NT2/D1 (cell line): ENCODE results near the gene RTN4R.

Experiments used
- DNase-seq: peaks from one replicate; pipeline ENCODE4 v3.0.0-alpha.2; 2011; ENCODE audit warnings: low read depth, low spot score
- H3K27me3 ChIP-seq: 2 replicates; pipeline ENCODE4 v1.6.0; 2011; ENCODE audit warnings: mild to moderate bottlenecking; ENCODE audit not compliant: insufficient read length, insufficient read depth
- H3K36me3 ChIP-seq: 2 replicates; pipeline ENCODE4 v1.6.1; 2011; ENCODE audit warnings: mild to moderate bottlenecking, low read length, mixed read lengths; ENCODE audit not compliant: insufficient read depth, insufficient read length
- H3K4me1 ChIP-seq: 2 replicates; pipeline ENCODE4 v1.5.1; 2011; ENCODE audit not compliant: insufficient read depth, insufficient read length
- H3K4me3 ChIP-seq: 2 replicates; pipeline ENCODE4 v1.5.1; 2011; ENCODE audit warnings: low read depth; ENCODE audit not compliant: insufficient read length
- H3K9ac ChIP-seq: 2 replicates; pipeline ENCODE4 v1.6.0; 2011; ENCODE audit warnings: low read depth; ENCODE audit not compliant: insufficient read length
- H3K9me3 ChIP-seq: 2 replicates; pipeline ENCODE4 v1.5.1; 2011; ENCODE audit warnings: mild to moderate bottlenecking, low read length; ENCODE audit not compliant: insufficient read depth
- SUZ12 ChIP-seq: IDR thresholded peaks from 2 replicates; pipeline ENCODE4 v1.6.1; 2011; ENCODE audit not compliant: insufficient read length, insufficient read depth; ENCODE audit errors: extremely low read depth
- YY1 ChIP-seq: IDR thresholded peaks from 2 replicates; pipeline ENCODE4 v1.6.1; 2011; ENCODE audit not compliant: insufficient read length, insufficient read depth
- ZNF274 ChIP-seq: IDR thresholded peaks from 2 replicates; pipeline ENCODE4 v1.6.1; 2011; ENCODE audit warnings: mild to moderate bottlenecking, low read depth, low read length

Gene RTN4R

DNA sequence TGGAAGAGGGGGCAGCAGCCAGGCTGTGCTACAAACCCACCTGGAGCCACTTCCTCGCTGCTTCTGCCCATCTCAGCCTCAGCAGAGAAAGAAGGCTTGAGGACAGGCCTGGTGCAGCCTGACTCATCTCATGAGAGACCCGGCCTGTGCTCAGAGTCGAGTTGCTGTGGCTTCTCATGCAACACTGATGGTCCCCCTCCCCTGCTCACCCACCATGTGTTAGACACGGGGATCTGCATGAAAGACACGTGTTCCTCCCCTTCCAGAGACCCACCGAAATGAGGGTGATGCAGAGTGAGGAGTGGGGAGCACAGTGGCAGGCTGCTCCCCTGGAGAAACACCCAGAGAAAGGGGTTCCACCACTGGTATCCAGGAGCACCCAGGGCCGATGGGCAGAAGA is 15.0 kb downstream of the RTN4R start:
- H3K9ac ChIP-seq = no peak overlapping the region
- no peaks in the 10 kb centered on the region for H3K27me3 ChIP-seq
- H3K4me1 ChIP-seq = peaks cover 4% of the 10 kb centered on the region
- H3K9me3 ChIP-seq = no peaks in the 10 kb centered on the region
- TF ChIP-seq SUZ12 = no peak
- TF ChIP-seq YY1 = no peak
- no peak for TF ChIP-seq ZNF274
- no peak for DNase-seq
- H3K4me3 ChIP-seq = no peak overlapping the region
- no peaks in the 10 kb centered on the region for H3K36me3 ChIP-seq

DNA sequence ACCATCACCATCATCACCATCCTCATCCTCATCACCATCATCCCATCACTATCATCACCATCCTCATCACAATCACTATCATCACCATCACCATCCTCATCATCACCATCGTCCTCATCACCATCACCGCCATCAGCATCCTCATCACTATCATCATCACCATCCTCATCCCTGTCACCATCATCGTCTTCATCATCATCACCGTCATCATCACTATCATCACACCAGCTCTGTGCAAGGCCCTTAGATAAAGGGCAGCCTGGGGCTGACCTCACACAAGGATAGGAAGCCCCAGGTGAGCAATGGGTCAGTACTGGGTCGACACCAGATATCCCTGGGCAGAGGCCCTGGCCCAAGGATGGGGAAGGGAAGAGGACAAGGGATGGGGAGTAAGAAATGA is 16.1 kb downstream of the RTN4R start:
- TF ChIP-seq SUZ12 = no peak
- TF ChIP-seq YY1 = no peak
- no peak for TF ChIP-seq ZNF274
- Histone ChIP-seq H3K36me3 (no peaks in the 10 kb centered on the region), H3K9ac (no peak overlapping the region), H3K4me1 (peaks cover 5% of the 10 kb centered on the region), H3K4me3 (no peak overlapping the region), H3K9me3 (no peaks in the 10 kb centered on the region), H3K27me3 (no peaks in the 10 kb centered on the region)
- DNase-seq = no peak

DNA sequence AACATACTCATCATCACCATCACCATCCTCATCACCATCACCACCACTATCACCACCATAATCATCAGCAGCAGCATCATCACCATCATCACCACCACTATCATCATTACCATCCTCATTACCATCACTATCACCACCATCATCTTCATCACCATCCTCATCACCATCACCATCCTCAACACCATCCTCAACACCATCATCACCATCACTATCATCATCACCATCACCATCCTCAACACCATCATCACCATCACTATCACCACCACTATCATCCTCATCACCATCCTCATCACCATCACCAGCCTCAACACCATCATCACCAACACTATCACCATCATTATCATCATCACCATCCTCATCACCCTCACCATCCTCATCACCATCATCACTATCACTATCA is 16.6 kb downstream of the RTN4R start:
- no peak overlapping the region for H3K4me3 ChIP-seq
- DNase-seq = no peak
- no peaks in the 10 kb centered on the region for H3K9me3 ChIP-seq
- TF ChIP-seq YY1 (no peak), SUZ12 (no peak), ZNF274 (no peak)
- peaks cover 10% of the 10 kb centered on the region for H3K4me1 ChIP-seq
- H3K36me3 ChIP-seq = no peaks in the 10 kb centered on the region
- H3K9ac ChIP-seq = no peak overlapping the region
- no peaks in the 10 kb centered on the region for H3K27me3 ChIP-seq

DNA sequence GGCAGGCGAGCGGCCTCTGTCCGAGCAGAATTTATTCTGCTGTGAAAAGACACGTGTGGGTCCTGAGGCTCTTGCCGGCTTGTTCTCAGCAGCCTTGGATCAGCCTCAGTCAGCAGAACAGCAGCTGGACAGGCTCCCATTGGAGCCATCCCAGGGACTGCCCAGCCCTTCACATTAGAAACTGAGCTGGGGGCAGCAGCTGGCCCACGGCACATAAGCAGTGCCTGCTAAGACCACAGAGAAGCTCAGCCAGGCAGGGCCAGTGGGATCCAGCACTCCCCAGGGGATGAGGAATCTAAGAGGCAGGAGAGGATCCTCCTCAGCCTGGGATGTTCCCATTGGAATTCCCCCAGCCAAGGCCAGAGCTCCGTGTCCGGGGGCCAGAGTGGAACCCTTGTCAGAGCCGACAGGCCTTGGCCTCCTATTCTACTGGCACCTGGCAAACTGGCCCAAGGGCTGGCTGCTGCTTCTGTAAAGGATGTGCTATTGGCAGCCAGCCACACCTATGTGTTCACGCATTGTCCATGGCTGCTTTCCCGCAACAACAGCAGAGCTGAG is 18.2 kb downstream of the RTN4R start:
- H3K9me3 ChIP-seq = no peaks in the 10 kb centered on the region
- H3K4me1 ChIP-seq = peaks cover 24% of the 10 kb centered on the region
- H3K36me3 ChIP-seq = no peaks in the 10 kb centered on the region
- H3K9ac ChIP-seq = peak overlapping the region; percentile 10
- no peak for DNase-seq
- no peaks in the 10 kb centered on the region for H3K27me3 ChIP-seq
- H3K4me3 ChIP-seq = no peak overlapping the region
- TF ChIP-seq ZNF274 = no peak
- no peak for TF ChIP-seq YY1
- no peak for TF ChIP-seq SUZ12

DNA sequence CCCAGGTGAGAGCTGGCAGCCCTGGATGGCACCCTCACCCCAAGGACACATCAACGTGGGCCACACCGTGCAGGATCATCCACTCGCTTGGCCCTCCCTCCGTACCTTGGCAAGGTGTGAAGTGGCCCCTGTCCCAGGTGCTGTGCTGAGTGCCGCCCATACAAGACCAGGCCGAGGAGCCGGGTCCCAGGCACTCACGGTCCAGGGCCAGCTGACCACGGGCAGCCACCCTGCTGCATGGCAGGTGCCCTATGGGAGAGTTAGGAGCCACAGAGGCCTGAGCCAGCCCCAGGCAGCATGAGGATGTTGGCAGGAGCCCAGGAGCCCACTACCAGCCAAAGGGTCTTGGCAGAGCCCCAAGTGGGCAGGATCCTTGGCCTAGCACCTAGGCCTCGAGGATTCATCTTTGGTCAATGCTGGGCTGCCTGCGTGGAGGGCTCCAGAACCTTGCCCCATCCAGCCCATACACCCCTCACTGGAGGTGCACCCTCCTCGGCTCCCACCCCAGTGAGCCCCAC is 19.6 kb downstream of the RTN4R start:
- Histone ChIP-seq H3K4me1 (peaks cover 36% of the 10 kb centered on the region), H3K4me3 (no peak overlapping the region), H3K27me3 (no peaks in the 10 kb centered on the region), H3K36me3 (no peaks in the 10 kb centered on the region), H3K9me3 (no peaks in the 10 kb centered on the region), H3K9ac (no peak overlapping the region)
- TF ChIP-seq SUZ12 (no peak), ZNF274 (no peak), YY1 (no peak)
- DNase-seq = no peak

DNA sequence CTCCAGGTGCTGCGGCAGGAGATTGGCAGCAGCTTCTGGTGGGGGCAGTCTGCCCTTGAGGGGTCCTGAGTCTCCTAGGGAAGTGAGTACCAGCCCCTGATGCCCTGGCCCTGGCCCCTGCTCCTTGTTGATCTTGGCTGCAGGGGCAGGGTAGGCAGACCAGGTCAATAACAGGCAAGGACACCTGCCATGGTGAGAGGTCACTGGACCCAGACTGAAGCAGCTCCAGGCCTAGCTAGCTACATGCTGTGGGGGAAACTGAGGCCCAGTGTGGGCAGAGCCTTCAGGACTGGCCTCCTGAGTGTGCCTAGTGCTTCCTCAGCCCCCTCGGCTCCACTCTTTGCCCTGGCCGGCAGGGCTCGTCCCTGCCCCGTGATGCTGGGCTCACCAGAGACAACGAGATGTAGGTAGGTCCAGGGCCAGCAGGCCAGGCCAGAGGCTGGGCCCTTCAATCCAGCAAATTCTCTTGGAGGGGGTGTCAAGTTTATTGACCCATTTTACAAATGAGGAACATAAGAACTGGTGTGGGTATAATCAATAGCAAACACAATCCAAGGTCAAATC is 20.4 kb downstream of the RTN4R start:
- no peak for TF ChIP-seq YY1
- TF ChIP-seq SUZ12 = no peak
- TF ChIP-seq ZNF274 = no peak
- Histone ChIP-seq H3K4me1 (peaks cover 38% of the 10 kb centered on the region), H3K9ac (no peak overlapping the region)

DNA sequence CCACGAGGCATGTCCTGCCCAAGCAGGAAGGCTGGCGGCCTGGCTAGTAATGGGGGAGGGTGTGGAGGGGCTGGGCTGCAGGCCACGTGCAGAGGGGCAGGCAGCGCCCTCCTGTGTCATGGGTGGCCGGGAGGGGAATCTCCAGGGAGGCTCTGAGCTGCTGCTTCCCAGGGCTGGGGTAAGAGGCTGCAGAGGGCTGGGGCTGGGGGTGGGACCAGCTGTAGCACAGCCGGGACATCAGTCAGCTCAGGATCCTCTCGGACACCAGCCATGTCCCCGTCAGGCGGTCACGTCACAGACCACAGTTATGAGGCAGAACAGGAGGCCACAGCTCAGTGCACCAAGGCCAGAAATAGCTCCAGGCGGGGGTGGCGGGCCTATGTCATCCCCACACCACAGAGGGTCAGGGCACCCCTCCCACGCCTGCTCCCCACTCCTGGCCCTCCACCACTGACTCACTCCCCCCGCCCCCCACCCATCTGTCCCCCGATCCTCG is 21.1 kb downstream of the RTN4R start:
- no peak for DNase-seq
- Histone ChIP-seq H3K9ac (no peak overlapping the region), H3K4me1 (peaks cover 38% of the 10 kb centered on the region), H3K27me3 (no peaks in the 10 kb centered on the region), H3K9me3 (no peaks in the 10 kb centered on the region), H3K36me3 (peaks cover 4% of the 10 kb centered on the region), H3K4me3 (no peak overlapping the region)
- TF ChIP-seq YY1 (no peak), SUZ12 (no peak), ZNF274 (no peak)

More for the DNA sequence above, 20.4 kb downstream of the RTN4R start:
- Histone ChIP-seq H3K27me3 (no peaks in the 10 kb centered on the region), H3K36me3 (no peaks in the 10 kb centered on the region), H3K9me3 (no peaks in the 10 kb centered on the region), H3K4me3 (no peak overlapping the region)
- no peak for DNase-seq
